HG02571 (cell line): ENCODE measurements around the gene SLC25A26.

ENCODE experiments used
- ATAC-seq: cut with Tn5 transposase; IDR thresholded peaks from one replicate; pipeline ENCODE4 v1.9.1; 2021; ENCODE audit warnings: mild to moderate bottlenecking, moderate library complexity; ENCODE audit not compliant: unreplicated experiment

SLC25A26 gene

GRCh38 chr3:66427352-66427751 lies 206.6 kb downstream of the SLC25A26 start:
- ATAC-seq, result no peak

DNA sequence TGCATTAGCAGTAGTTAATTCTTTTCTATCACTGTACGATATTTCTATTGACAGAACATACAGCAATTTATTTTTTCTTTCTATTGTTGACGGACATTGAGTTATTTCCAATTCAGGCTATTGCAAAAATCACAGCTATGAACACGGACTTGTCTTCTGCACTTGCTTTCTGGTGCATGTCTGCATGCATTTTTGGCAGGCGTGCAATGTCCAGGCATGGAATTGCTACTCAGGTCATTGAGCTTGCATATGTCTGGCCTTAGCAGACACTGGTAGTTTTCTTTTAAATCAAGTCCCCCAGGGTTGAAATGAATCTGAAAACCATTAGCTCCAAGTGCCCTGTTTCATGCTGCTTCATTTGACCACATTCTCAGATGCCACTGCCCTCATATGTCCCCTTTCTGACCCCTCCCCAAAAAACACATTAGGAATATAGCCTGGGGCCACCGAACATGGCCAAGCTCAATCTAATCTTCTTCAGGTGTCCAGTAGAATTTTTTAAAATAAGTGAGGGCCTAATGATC lies 207.2 kb downstream of the SLC25A26 start:
- ATAC-seq, result no peak
